ENCODE results near the gene C4BPB.

C4BPB gene

DNA sequence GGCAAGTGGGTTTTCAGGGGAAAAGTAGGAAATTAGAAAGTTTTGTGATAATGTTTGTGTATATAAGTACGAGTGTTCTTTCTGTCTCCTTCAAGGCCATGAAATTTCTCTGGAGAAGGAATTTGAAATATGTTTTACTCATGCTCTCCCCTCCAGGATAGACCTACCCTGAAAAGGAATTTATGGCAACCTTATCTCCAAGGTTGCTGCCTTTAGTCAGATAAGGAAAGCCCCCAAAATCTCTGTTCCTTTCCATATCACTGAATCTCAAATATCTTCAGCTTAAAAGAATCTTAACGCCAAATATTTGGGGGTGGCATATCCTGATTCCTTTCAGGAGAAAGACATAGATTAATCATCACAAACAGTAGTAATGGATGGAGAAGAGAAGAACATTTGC lies 499 bp upstream of the C4BPB start:
- DNase-seq: no peak

DNA sequence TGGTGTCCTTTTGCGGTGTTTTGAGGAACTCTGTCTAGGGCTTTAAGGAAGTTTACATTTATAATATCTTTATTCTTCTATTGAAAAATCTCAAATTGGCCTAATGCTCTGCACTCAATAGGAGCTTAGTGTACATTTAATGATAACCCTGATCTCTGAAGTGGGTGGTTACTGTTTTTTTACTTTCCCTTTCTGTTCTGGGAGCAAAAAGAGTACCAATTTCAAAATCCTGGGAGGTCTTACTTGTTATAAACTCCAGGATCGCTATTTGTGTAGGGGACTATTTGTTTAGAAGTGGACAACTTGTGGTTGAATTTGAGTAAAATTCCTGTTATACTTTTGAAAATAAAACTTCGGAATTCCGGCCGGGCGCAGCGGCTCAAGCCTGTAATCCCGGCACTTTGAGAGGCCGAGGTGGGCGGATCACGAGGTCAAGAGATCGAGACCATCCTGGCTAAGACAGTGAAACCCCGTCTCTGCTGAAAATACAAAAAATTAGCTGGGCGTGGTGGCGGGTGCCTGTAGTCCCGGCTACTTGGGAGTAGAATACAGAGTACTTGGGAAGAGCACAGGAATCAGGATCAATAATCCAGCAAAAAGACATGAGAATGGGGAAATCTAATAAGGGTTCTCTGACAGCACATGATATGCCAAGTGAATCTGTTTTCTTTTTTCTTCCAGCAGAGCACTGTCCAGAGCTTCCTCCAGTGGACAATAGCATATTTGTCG lies 1.1 kb downstream of the C4BPB start:
- no peak for DNase-seq

DNA sequence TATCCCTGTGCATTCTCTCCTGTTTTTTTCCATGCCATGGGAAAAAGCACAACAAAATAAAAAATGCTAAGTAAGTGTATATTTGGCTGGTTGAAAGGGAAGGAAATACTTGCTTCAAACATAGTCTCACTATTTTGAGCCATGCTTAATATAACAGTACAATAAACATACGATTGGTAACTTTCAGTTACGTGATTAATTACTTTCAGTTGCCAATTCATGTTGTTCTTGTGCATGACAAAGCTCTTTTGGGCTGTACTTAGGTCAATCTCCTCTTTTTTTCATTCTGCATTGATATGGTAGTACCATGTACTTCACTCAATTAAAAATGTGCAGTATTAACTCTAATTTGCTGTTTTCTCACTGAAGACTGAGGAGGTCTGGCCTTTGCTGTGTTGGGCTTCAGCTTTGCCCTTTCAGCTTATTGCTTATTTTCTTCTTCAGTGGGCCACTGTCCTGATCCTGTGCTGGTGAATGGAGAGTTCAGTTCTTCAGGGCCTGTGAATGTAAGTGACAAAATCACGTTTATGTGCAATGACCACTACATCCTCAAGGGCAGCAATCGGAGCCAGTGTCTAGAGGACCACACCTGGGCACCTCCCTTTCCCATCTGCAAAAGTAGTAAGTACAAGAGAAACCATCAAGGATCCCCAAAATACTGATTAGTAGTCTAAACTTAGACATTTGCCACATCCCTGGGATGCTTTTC lies 2.7 kb downstream of the C4BPB start:
- DNase-seq: no peak

DNA sequence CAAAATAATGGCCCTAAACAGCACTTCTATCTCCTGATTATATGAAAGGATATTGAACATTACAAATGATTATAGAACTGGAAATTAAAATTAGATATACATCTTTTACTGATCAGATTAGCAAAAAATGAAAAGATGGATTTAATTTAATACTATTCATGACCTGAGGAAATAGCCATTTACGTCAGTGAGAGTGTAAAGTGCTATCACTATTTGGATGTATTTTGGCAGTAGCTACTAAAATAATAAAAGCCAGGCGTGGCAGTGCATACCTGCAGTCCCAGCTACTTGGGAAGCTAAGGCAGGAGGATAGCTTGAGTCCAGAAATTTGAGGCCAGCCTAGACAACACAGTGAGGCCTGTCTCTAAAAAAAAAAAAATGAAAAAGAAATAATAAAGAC lies 5.3 kb downstream of the C4BPB start:
- DNase-seq: no peak

DNA sequence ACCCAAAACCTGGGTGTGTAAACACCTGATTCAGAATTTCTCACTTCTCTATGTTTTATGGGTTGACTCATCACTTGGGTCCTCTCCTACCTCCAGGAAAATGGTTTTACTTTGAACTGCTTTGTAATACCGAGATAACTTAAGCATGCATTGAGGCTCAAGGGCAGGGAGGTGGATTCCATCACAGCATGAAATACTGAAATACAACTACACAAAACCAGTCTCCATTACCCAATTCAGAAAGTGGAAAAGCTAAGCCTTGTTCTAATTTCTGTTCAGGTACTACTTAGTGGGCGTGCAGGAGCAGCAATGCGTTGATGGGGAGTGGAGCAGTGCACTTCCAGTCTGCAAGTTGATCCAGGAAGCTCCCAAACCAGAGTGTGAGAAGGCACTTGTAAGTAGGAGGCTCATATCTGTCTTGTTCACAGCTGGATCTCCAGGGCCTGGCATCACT lies 9.2 kb downstream of the C4BPB start:
- no peak for DNase-seq

DNA sequence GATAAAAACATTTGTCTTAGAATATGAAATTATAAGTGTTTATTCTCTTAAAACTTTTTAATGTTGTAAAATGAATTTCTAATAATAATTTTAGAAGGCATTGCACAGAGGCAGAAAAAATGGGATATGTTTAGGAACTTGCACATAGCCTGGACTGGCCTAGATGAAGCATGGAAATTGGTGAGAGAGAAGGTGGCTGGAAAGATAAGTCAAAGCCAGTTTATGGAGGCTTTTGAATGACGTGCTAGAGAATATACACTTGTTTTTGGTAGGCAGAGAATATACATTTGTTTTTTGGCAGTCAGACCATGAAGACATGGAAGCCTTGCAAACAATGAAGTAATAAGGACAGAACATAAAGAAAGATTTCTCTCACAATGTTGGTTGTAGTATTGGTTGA lies 13.1 kb downstream of the C4BPB start:
- DNase-seq: no peak

DNA sequence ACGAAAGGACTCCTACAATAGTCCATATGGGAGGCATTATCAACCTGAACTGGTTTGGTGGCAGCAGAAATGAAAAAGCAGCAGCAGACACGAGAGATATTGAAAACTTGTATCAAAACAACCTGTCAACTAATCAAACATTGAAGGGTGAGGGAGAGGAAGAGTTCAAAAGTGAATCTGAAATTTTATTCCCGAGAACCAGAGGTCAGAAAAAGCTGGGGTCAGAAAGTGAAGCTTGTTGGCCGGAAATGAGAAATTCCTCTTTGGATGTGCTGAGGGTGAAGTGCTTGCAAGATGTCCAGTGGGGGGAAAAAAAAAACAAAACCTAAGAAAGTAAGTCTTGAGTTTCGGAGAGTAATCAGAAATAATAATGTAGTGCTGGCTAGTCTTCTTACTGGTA lies 13.5 kb downstream of the C4BPB start:
- DNase-seq: no peak

DNA sequence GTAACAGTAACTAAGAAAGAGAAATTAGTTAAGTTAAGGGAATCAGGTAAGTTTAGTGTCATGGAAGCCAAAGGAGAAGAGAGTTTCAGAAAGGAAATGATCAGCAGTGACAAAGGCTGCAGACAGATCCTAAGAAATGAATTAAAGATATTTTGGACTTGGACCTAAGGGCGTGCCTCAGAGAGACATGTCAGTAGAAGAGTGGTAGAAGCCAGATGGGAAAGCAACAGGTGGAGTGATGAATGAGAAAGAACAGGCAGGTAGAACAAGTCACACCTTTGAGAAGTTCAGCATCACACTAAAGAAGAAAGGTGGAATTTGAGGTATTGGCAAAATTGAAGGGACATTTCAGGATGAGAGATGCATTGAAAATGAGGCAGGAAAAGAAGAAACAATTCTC lies 14.0 kb downstream of the C4BPB start:
- DNase-seq: no peak

DNA sequence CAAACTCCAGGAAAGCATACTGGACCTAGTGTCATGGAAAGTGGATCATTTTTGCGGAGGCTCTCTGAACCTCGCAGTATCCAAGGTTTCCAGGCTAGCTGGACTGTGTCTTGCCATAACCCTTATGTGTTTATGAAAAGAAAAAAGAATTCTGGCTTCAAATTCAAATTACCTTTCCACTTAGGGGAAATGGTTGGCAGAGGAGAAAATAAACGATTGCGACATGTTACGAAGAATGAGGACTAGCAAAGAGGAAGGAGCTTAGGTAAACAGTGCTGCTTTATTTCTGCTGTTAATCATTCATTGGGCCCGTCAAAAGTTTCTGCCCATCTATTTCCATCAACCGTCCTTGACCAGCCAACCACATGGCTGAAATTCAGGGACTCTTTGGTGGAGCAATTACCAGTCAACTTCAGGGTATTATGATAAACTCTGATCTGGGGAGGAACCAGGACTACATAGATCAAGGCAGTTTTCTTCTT lies 15.3 kb downstream of the C4BPB start, which contains the start of gene C4BPA:
C4BPA (plus strand) TSS at position 342 of the 482 bp plus-strand sequence. CDS start 8,793 bp downstream, outside the sequence.
- DNase-seq: no peak

DNA sequence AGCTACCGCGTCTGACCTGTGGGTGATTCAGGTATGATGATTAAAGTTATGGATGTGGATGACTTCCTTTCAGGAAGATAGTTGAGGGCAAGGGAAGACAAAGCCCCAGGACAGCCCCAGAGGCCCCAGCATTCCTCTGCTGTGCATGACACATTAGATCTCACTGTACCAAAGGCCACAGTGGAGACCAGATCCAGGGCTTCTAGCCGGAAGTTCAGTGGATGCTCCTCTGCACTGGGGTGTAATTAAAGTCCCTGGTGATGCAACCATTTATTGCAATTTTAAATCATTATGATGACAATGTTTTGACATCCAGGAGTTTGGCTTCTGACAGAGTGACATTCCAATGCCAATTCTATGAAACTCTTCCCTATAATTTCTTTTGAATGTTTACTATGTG lies 20.3 kb downstream of the C4BPB start:
- no peak for DNase-seq

DNA sequence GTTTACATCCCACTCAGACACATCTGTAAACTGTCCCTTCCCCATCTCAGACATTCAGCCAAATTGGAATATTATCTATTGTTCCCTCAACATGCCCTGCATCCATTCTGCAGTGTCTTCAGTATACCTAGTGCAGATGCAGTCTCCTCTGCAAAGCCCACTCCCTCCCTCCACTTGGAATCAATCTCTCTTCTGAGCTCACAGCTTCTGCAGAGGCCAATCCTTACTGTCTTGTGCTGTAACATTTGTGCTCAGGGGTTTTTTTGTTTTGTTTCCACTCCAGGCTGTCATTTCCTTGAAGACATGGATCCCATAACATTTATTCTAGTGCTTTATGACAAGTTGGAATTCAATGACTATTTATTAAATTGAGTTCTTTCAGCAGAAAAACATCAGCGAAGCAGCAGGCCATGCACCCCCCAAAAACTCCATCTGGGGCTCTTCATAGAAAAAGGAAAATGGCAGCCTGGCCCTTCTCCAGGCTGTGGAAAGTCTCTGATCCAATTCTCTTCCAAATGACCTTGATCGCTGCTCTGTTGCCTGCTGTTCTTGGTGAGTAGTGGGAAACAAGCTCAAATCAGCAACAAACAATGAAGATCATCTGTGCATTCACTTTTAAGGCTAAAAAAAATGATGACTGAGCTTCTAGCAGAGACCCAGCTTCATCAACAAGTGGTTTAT lies 24.1 kb downstream of the C4BPB start:
- DNase-seq: no peak

DNA sequence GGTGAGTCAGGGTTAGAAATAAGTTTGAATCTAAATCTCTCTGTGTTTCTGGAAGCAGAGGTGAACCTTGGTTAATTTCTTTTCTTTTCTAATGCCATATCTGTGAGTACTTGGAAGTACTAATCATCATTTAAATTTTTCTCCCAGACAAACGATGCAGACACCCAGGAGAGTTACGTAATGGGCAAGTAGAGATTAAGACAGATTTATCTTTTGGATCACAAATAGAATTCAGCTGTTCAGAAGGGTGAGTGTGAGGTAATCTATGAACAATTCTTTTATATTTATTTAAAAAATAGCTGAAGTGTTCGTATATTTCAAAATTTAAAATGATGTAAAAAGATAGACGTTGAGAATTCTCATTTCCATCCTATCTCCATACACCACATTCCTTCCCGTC lies 26.6 kb downstream of the C4BPB start:
- DNase-seq: no peak

DNA sequence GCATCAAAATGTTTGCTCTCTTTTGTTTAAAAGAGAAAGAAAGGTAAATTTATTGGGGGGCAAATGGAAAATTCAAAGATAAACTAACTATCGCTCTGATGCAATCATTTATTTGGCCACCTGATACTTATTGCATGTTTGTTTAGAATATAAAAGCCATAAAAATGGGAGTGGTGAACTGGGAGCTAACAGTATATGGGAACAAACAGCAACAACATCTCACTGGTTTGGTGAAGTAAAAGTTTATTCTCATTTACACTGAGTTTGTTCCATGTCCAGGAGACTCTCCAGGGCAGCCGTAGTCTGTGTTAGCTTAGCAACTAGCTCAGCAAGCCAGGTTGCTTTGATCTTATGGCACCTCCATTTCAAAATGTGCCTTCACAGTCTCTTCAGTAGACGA lies 35.7 kb downstream of the C4BPB start:
- DNase-seq: no peak

DNA sequence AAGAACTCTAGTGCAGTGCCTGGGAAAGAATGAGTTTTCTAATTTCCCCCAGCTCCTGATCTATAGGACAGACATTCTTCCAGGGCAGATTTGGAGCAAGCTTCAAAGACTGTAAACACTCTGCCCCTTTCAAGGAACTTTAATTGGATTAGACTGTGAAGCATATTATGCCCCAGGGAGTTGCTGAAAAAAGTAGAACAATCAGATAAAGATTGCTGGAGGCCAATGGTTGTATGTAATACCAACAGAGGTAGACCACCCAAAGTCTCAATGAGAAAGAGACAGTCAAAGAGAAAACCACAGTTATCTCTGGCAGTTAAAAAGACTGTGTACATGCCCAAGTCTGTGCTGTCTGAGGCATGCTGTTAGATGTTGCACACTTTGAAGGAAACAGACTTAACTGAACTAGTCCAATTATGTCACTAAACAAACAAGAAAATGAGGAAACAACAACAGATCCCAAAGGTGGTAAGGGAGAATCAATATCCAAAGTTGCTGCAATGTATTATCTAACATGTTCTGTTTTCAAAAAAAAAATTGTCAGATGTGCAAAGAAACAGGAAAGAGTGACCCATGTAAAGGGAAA lies 39.8 kb downstream of the C4BPB start:
- DNase-seq: no peak

DNA sequence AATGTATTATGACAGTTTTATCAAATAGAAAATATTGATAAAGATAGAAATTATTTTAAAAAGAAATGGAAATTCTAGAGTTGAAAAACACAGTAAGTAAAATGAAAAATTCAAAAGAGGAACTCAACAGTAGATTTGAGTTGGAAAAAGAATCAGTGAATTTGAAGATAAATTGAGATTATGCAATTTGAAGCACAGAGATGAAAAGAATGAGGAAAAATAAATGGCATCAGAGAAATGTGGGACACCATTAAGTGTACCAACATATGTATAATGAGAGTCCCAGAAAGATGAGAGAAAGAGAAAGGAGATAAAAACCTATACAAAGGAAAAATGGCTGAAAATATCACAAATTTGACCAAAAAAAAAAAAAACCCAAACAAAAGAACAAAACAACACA lies 40.4 kb downstream of the C4BPB start:
- no peak for DNase-seq

DNA sequence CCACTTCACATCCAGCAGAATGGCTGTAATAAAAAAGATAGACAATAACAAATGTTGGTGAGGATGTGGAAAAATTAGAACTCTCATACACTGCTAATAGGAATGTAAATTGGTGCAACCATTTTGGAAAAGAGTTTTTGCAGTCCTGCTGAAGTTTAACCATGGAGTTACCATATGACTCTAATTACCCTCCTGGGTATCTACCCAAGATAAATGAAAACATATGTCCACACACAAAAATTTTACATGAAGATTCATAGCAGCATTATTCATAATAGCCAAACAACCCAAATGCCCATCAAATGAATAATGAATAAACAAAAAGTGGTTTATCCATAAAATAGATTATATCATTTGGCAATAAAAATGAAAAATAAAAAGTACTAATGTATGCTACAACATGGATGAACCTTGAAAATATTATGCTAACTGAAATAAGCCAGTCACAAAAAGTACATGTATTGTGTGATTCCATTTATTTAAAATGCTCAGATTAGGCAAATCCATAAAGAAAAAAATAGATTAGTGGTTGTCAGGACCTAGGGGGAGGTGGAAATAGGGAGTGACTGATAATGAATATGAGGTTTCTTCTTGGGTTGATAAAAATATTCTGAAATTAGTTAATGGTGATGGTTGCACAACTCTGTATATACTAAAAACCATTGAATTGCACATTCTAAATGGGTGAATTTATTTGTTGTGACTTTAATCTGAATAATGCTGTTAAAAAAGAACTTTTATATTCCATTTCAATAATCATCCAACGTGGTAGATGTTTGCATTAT lies 41.8 kb downstream of the C4BPB start:
- DNase-seq: no peak

DNA sequence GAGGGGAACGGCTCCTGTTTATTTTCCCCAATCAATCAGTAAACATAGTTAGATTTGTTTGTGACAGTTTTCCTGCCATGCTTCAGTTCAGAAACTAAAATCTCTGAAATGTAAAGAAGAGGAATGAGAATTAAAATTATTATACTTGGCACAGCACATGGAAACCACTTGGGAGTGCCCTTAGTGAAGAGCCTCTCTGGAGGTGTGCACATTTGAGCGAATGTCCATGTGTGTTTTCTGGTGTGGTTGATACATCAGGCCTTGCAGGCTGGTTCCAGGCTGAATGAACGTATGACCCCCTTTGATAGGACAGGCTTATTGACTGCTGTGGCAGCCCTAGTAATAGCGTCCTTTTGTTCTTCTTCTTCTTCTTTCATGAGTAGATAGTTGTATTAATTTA lies 42.5 kb downstream of the C4BPB start:
- DNase-seq: no peak

DNA sequence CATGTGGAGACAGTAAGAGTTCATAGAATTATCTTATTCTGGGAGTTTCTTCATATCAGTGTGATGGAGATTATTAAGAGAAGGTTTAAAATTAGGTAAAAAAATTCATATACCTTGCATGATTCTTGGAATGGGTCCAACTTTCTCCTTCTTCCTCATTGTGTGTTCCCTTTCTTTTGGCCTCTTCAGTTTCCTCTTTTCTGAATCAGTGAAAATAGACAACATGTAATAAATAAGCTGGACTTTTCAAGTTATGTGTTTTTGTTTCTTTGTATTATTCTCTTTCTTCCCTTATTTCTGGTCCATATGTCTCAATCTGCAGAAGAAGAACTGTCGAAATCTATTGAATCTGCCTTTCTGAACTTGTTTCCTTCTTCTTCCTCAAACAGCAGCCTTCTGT lies 45.9 kb downstream of the C4BPB start:
- DNase-seq: no peak

DNA sequence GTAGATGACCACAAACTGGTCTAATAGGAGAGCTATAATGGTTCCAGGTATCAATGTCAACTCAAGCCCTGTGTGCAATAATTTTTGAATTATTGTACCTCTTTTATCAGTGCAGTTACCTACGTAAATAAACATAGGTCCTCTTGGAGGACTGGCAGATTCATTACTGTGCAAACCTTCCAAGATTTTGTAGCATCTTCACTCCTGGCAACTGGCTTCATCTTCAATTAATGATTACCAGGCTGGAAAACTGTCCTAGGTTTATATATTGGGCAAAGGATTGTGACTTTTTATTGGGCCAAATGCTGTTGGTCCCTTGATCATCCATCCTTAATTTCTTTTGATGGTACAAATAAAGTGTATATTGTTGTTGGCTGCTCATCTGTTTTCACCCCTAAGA lies 51.0 kb downstream of the C4BPB start:
- DNase-seq: no peak

DNA sequence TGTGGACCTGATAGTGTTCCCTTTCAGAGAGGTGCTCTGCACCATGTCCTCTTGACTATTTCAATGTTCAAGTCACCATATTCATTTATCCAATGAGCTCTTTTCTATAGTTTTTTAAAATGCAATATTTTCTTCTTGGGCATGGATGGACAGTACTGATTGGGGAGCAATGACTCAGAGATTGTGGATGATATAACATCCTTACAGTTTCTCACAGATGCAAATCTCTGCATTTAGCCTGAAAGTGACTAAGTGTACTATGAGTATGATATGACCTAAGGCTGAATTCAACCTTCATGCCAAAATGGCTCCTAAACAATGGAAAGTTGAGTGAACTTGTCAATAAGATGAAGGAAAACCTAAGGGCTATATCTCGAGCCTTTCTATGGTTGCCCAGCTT lies 51.9 kb downstream of the C4BPB start:
- DNase-seq: no peak

DNA sequence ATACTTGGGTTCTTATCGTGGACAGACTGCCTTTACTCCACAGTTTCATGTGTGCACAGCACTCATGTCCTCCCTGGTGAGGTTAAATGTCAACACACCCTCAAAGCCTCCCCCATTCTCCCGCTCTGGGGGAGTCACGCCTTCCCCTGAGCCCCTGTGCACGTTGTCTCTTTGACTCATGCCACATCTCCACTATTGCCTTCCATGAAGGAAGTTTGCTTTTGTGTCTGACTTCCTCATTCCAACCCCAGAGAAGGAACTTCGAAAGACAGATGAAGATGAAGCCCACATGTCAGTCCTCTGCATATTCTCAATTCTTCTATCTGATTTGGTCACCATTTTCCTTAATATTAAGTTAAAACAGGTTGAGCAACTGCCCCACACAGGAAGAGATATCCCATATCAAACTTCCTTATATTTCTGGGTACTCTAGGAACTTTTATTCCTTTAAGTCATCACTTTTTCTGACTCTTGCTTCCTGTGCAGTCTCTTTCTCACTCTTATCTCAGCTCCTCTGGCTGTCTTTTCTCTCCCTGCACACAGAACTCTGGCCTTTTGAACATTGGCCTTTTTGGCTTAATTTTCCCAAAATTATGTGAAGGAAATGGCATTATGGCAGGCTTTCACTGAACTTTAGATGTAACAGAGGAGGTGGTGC lies 56.9 kb downstream of the C4BPB start:
- no peak for DNase-seq
